Posterior vena cava (tissue), 2 donors: Measurements from ENCODE around the gene TRIM60. TPM values are rescaled to one million over a fixed set of nuclear protein-coding genes. Genes with fewer than 3 reads are reported as not detected.
"Not testable (repeated sequence)": the region's sequence is repeated elsewhere in the genome, so short reads cannot be mapped to it uniquely, and the experiment has no call there.

Experiments used
- DNase-seq: peaks from one replicate; pipeline ENCODE4 v3.0.0-alpha.2; 2020; ENCODE audit warnings: low spot score
- intact Hi-C, 2 donors: fragments of 100-400 bp; cut with DNase I; formaldehyde crosslinking; loops; one replicate each; pipeline versions ENCODE4 v1.14.1 to v1.14.2; 2022 to 2023
- total RNA-seq, 2 donors: library from RNA; stranded (reverse); fragmentation: NEBNext Ultra II Directional; extraction: Animal tissue kit (Norgen Biotek cat#: 25700); gene quantifications; one replicate each; pipeline ENCODE4 v1.2.1, GENCODE V29; 2021
- donor health status: DM: yes; HTN: yes; CAD: no.
- donor health status: DM: yes; HTN: yes; CAD: no.

Gene TRIM60
- total RNA-seq, 2 donors from 2014 or later, result not detected

DNA sequence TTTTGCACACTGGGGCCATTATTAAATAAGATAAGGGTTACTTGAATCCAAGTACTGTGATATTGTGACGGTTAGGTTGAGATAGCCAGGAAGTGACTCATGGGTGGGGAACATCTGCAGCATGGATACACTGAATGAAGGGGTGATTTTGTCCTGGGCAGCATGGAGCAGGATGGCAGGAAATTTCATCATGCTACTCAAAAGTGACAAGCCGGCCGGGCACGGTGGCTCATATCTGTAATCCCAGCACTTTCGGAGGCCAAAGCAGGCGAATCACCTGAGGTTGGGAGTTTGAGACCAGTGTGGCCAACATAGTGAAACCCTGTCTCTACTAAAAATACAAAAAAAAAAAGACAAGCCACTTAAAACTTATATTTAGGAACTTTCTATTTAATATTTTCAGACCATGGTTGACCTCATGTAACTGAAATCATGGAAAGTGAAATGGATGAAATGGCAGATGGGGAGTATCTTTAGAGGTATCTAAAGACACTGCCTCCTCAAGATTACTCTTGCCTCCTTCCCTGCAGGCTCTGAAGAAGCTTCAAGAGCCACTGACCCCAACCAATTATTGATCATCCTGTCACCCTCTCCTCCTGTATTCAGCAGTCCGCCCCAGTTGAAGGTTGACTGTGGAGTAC is 3.9 kb upstream of the TRIM60 start:
- intact Hi-C loops, result no loop called here
- peak; percentile 64 for DNase-seq

DNA sequence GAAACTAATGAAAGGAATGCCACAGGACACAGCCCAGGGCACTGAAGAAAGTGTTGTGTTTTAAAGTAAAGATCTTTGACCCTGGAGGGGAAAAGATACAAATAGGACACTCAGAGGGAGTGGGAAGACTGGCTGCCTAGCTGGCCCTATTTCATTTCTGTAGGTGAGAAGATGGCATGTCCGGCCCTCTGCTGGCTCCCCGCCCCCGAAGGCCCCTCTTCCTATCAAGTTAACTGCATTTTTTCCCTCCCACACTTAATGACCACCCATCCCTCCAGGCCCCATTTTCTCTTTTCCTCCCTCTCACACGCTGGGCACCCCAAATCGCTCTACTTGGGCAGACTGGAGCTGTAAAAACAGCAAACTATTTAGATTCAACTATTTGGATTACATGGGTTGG is 16.4 kb downstream of the TRIM60 start:
- intact Hi-C loops, result no loop called here

DNA sequence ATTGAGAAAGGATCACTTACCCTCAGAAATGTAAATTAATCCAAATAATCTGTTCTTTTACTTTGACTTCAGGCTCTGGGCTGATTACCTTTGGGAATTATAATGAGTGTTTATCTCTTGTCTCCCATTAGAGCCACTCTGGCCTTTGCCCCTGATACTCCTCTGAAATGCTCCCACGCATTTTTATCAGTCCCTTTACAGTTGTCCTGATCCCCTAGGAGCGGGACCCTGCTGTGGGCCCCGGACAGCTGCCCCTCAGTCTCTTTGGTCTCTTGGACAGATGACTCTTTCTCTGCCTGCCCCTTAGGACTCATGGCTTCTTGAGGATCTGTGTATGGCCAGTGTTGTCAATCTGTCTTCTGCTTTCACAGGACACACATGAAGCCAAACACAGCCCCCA is 20.8 kb downstream of the TRIM60 start:
- intact Hi-C loops, result no loop called here
- DNase-seq, result no peak

More for the DNA sequence above, 16.4 kb downstream of the TRIM60 start:
- no peak for DNase-seq

DNA sequence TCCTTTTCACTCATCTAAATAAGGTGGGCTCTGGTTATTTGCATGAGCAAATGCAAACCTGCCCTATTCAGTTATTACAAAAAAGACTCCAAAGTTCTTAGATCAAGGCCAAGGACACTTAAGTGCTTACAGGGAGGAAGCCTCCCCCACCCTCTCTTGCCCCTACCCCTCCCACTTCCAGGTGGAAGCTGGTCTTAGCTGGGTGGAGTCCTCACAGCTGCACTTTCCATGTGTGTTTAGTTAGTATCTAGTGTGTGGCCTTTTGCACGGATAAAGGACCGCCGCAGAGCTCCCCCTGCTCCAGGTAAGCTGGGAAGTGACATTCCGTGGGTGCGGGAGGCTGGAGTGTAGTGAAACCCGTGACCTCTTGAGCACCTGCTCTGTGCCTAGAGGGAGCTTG is 21.8 kb downstream of the TRIM60 start, which contains the start of gene TRIM75:
TRIM75 (plus strand) TSS at position 222 of the 400 bp plus-strand sequence. CDS start 5,282 bp downstream, outside the sequence.
- no peak for DNase-seq
- intact Hi-C loops, result no loop called here

DNA sequence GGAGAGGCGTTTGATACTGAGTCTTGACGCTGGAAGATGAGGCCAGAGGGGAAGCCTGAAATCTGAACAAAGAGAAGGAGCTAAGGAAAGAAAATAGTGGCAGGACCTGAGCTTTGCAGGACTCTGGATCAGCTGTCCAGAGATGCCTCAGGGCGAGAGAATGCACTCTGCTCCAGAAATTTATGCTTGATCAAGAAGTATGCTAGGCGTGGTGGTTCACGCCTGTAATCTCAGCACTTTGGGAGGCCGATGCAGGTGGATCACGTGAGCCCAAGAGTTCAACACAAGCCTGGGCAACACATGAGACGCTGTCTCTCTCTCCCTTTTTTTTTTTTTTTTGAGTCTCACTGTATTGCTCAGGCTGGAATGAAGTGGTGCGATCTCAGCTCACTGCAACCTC is 23.8 kb downstream of the TRIM60 start:
- intact Hi-C loops, result no loop called here
- no peak for DNase-seq

DNA sequence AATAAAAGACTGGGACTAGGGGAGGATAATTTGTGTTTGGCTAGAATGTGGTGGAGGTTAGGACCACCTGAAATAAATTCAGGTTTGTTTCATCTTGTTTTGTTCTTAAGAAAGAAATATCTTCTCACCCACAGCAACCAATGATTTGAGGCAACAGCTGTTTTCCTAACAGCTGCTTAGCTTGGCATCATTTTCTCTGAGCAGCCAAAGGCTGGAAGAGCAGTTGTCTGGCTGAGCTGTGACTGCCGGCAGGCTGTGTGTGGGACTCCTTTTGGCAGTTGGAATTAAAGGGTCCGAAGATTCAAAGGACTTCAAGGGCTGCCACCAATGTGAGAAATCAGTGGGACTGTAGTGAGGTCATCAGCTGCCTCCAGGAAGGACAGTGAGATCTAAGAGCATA is 26.9 kb downstream of the TRIM60 start:
- intact Hi-C loops, result no loop called here

DNA sequence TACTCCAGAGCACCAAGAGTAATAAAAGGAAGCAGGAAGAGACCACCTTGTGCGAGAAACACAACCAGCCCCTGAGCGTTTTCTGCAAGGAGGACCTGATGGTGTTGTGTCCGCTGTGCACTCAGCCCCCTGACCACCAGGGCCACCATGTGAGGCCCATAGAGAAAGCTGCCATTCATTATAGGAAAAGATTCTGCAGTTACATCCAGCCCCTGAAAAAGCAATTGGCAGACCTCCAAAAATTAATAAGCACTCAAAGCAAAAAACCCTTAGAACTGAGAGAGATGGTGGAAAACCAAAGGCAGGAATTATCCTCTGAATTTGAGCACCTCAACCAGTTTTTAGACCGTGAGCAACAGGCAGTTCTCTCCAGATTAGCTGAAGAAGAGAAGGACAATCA is 27.6 kb downstream of the TRIM60 start:
- no peak for DNase-seq
- intact Hi-C loops, result no loop called here

More for the DNA sequence above, 26.9 kb downstream of the TRIM60 start:
- no peak for DNase-seq

DNA sequence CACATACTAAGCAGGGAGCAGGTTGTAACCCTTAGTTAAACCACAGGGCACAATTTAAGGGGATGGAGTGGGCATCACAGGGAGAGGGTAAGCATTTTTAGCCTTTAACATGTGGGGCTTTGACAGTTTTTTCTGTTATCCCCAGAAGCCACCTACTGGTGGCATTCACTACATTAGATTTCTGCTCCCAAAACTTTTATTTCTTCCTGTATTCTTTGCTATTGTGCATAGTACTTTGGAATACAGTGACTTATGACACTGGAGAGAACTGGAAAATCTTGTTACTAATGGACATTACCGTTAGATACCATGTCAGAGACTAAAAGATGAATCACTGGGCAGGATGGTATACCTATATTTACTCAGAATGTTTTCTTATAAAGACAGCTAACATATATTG is 29.1 kb downstream of the TRIM60 start:
- no peak for DNase-seq
- intact Hi-C loops, result no loop called here

DNA sequence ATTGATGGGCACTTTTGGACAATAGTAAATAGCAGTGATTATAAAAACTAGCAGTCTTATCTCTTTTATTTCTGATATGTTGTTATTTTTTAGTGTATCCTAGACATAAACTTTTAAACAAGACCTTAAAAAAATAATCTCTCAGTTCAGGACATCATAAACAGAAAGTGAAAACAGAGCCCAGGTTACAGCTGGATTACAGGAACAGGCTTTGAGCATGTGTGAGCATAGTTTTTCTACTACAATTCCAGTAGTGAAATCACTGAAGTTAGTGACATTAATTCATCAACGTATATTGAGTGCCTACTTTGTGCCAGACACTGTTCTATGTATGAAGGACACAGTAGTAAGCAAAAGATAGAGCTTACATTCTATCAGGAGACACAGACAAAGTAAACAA is 38.8 kb downstream of the TRIM60 start:
- intact Hi-C loops, result no loop called here

DNA sequence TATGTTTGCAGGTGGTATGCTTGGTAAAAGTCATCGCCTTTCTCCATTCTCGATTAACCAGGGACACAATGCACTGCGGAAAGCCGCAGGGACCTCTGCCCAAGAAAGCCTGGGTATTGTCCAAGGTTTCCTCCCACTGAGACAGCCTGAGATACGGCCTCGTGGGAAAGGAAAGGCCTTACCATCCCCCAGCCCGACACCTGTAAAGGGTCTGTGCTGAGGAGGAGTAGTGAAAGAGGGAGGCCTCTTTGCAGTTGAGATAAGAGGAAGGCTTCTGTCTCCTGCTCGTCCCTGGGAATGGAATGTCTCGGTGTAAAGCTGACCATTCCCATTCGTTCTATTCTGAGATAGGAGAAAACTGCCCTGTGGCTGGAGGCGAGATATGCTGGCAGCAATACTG is 41.5 kb downstream of the TRIM60 start:
- intact Hi-C loops, DNase-seq: not testable (repeated sequence)

More for the DNA sequence above, 38.8 kb downstream of the TRIM60 start:
- no peak for DNase-seq

DNA sequence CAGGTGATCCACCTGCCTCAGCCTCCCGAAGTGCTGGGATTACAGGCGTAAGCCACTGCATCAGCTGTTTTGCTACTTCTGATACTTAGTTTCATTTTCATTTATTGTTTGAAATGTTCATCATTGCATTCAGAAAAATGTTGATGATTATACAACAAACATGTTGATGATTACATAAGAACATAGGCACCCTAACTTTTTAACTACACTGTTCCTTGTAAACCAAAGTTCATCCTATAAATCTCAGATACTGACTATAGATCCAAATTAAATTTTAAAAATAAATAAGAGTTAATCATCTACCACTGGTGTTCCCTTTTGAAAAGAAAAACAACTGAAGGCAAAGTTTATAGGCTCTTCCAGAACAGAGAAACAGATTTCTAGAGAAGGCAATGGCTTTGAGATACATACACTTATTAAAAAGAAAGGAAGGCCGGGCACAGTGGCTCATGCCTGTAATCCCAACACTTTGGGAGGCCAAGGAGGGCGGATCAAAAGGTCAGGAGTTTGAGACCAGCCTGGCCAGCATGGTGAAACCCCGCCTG is 45.3 kb downstream of the TRIM60 start:
- DNase-seq, result no peak
- intact Hi-C loops, result no loop called here

DNA sequence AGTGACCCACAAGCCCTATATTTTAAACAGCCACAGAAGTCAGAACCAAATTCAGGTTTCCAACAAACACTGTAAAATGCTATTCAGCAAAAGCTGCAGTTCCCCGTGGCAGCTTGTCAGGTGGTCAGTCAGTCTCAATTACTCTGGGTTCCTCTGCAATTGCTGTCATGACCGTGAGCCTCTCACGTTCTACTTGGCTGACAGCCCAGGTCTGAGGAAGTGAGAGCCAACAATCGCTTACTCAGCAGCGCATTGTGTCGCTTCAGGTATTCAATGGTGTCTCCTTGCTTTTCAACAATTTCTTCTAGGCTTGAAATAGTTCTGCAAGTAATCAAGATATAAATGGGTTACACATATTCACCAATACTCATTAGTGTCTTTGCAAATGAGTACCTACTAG is 47.7 kb downstream of the TRIM60 start:
- no peak for DNase-seq
- intact Hi-C loops, result no loop called here

DNA sequence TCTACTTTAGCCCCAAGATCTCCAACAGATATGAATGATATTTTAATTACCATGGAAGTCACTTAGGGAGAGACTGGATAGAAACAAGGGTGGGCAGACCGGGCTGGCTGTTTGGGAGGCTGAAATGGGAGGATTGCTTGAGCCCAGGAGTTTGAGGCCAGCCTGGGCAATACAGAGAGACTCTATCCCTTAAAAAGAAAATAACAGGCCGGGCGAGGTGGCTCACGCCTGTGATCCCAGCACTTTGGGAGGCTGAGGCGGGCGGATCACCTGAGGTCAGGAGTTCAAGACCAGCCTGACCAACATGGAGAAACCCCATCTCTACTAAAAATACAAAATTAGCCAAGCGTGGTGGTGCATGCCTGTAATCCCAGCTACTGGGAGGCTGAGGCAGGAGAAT is 53.0 kb downstream of the TRIM60 start:
- intact Hi-C loops, DNase-seq: not testable (repeated sequence)

DNA sequence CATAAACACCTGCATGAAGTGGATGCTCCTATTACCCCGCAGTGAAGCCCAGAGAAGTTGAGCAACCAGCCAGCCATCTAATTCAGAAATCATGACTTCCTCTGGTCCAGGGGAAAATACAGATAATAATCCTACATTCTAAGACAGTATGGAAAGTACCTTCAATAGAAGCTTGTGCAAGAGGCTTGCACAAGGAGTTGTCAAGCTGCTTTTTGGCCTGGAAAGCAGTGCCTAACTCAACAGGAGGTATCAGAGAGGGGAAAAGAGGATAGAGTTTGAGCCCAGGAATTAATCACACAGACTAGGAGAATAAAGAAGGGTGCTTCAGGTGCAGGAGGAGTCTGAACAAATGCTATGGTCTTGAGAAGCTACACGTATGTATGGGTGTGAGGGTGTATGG is 54.1 kb downstream of the TRIM60 start:
- intact Hi-C loops, result no loop called here
- DNase-seq, result no peak

DNA sequence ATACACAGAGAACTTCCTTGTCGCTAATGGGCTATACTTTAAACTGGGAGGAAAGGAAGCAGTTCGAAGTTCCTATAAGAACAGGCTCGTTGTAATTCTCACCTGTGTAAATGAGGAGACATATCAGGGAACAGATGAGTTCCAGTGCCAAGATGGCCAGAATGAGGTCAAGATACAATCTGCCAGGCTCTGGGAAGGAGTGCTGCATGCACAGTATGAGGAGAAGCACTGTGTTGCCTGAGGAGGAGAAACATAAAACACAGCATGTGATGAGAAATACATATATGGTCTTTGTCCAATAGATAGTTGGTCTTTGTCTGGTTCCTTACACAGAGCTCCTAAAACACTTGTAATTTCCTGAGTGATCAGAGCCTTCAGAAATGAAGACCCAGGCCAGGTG is 56.6 kb downstream of the TRIM60 start:
- no peak for DNase-seq
- intact Hi-C loops, result no loop called here

Other genes starting within 250 kb of the TRIM60 start
- gene APELA, start 154.8 kb upstream of the TRIM60 start, total RNA-seq, result not detected
- gene TRIM61, start 54.3 kb upstream of the TRIM60 start, total RNA-seq, result 1 to 10 TPM in 1 of 2 donors, under 1 TPM in 1; 0.90 to 1.9 TPM
- gene TRIM75, start 21.9 kb downstream of the TRIM60 start, total RNA-seq, result not detected
- 10 to 100 TPM; 13.8 to 14.4 TPM for gene TMEM192, start 80.9 kb downstream of the TRIM60 start, total RNA-seq
- gene KLHL2, start 175.6 kb downstream of the TRIM60 start, total RNA-seq, result 10 to 100 TPM; 23.8 to 26.6 TPM